Skeletal muscle tissue (tissue), 4 donors: ENCODE data around the gene XAGE5. TPM values are rescaled to one million over a fixed set of nuclear protein-coding genes. Genes with fewer than 3 reads are reported as not detected.
"Not testable (repeated sequence)": the region's sequence is repeated elsewhere in the genome, so short reads cannot be mapped to it uniquely, and the experiment has no call there.

Experiments
- H3K27ac ChIP-seq: one replicate; pipeline ENCODE4 v1.7.0; 2013; ENCODE audit warnings: mild to moderate bottlenecking, low read depth, low read length, inconsistent platforms
- H3K27me3 ChIP-seq, 3 donors: one replicate each; pipeline ENCODE4 v1.7.0; 2013; ENCODE audit warnings: low read length in 3 of 3; ENCODE audit not compliant: control insufficient read depth in 3 of 3, insufficient read depth in 3 of 3
- H3K36me3 ChIP-seq, 3 donors: one replicate each; pipeline ENCODE4 v1.7.0; 2013; ENCODE audit warnings: low read length in 3 of 3; ENCODE audit not compliant: control insufficient read depth in 3 of 3, insufficient read depth in 3 of 3
- H3K4me1 ChIP-seq, 3 donors: one replicate each; pipeline ENCODE4 v1.7.0; 2013; ENCODE audit warnings: low read length in 3 of 3, mild to moderate bottlenecking in 3 of 3; ENCODE audit not compliant: control insufficient read depth in 3 of 3, insufficient read depth in 3 of 3
- H3K4me3 ChIP-seq, 3 donors: one replicate each; pipeline ENCODE4 v1.7.0; 2013; ENCODE audit warnings: low read length in 3 of 3
- H3K9ac ChIP-seq, 3 donors: one replicate each; pipeline ENCODE4 v1.7.0; 2013; ENCODE audit warnings: low read length in 3 of 3, mild to moderate bottlenecking in 3 of 3, moderate library complexity in 2 of 3, low read depth in 1 of 3
- H3K9me3 ChIP-seq, 3 donors: one replicate each; pipeline ENCODE4 v1.7.0; 2013; ENCODE audit warnings: low read length in 3 of 3; ENCODE audit not compliant: control insufficient read depth in 3 of 3
- total RNA-seq: library from RNA; depleted of rRNA; stranded (reverse); fragments of >200 nt; gene quantifications from one replicate; pipeline ENCODE4 v1.2.3, GENCODE V29; 2014
- donor health status: Osteomylitis.

The XAGE5 gene, protein sequence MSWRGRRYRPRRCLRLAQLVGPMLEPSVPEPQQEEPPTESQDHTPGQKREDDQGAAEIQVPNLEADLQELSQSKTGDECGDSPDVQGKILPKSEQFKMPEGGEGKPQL
- total RNA-seq: not detected

DNA sequence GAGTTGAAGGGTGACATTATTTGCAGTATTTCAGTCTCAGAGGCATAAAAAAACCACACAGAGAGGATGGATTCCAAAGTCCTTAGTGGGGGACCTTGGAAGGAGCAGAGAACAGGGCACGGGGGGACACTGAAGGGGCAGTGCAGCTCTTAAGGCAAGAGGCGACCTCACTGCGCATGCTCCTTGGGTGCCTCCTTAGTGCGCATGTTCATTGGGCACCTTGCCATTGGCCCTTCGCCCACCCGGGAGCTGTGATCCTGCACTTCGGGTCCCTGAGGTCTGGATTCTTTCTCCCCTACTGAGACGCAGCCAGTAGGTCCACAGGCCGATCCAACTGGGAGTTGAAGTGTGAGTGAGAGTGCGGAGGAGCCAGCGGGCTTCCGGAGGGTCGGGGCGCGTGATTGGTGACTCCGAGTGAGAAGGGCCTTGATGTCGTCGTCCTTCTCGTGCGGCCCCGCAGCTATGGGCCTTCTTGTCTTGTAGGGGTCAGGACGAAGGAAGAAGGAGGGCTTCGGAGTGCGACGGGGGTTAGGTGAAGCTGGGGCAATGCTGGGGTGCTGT lies at the start of gene XAGE5:
TSS of gene XAGE5 (plus strand) at position 223 of the 561 bp plus-strand sequence. CDS start 1,280 bp downstream, outside the sequence.
- no peaks in the 10 kb centered on the region for H3K36me3 ChIP-seq
- H3K9me3 ChIP-seq: peaks cover 0 to 2% (median 0%) of the 10 kb centered on the region in 3 donors
- H3K27me3 ChIP-seq: no peaks in the 10 kb centered on the region
- H3K27ac ChIP-seq: no peak within 1 kb of the TSS
- no peaks in the 10 kb centered on the region for H3K4me1 ChIP-seq
- no peak within 1 kb of the TSS for H3K4me3 ChIP-seq
- H3K9ac ChIP-seq: no peak within 1 kb of the TSS

DNA sequence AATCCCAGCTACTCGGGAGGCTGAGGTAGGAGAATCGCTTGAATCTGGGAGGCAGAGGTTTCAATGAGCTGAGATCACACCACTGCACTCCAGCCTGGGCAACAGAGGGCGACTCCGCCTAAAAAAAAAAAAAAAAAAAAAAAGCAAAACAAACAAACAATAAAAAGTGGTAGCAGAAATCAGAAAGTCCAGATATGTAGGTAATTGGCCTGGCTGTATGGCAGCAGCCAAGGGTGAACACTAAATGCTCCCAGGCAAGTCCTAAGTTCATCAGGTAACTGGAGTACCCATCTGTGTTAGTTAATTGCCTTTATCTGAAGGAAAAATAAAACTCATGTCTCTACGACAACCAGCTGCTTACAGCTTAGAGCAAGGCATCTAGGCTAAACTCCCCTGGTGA lies 45.1 kb upstream of the XAGE5 start:
- not testable (repeated sequence) for H3K9me3 ChIP-seq, H3K9ac ChIP-seq, H3K27me3 ChIP-seq

DNA sequence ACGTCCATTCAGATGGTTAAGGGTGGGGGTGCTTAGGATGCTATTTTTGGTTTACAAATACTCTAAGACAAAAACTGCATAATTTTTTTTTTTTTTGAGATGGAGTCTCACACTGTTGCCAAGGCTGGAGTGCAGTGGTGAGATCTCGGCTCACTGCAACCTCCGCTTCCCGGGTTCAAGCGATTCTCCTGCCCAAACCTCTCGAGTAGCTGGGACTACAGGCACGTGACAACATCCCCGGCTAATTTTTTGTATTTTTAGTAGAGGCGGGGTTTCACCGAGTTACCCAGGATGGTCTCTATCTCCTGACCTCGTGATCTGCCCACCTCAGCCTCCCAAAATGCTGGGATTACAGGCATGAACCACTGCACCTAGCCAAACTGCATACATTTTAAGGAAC lies 37.6 kb upstream of the XAGE5 start:
- not testable (repeated sequence) for H3K9ac ChIP-seq, H3K27me3 ChIP-seq, H3K9me3 ChIP-seq, H3K4me1 ChIP-seq, H3K4me3 ChIP-seq, H3K27ac ChIP-seq, H3K36me3 ChIP-seq

More for the DNA sequence above, 45.1 kb upstream of the XAGE5 start:
- H3K4me3 ChIP-seq, H3K27ac ChIP-seq, H3K36me3 ChIP-seq, H3K4me1 ChIP-seq: not testable (repeated sequence)

DNA sequence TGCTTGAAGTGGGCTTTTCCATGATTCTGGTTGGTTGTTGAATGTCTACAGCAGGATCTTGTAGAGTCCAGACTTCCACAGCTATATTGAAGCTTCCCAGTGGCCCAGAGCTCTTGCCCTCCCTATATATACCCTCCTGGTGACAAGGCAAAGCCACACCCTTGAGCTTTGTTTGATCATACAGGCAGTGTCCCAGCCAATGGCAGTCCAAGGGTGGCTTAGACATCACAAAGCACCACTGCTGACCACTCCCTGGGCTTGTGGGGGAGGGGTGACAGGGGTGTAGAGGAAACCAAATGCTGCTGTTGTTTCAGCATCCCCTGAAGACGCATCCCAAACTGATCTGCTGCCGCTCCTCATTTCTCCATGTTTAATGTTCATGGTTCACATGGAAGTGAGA lies 13.8 kb upstream of the XAGE5 start, which contains the start of gene SPANXN5:
TSS of gene SPANXN5 (minus strand) at position 101 of the 400 bp plus-strand sequence. CDS start at position 22, 79 bp downstream.
- not testable (repeated sequence) for H3K27me3 ChIP-seq, H3K27ac ChIP-seq, H3K4me3 ChIP-seq, H3K36me3 ChIP-seq, H3K4me1 ChIP-seq, H3K9me3 ChIP-seq, H3K9ac ChIP-seq

DNA sequence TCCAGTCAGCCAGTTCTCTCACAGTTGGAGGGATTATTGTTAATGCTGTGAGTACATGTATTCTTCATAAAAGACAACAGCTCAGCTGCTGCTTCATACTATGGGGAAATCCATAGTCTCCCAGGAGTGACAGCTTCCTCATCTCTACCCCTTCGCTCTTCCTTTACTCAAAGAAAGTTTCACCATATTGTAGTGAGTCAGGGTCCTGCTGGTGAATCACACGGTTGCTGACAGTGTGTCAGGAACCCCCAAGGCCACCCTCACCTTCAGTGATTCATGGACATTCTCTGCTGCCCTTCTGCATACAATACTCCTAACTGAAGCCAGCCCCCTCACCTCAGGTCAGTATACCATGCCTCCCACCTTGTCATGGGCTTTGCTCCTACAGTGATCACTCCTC lies 6.2 kb upstream of the XAGE5 start:
- H3K27me3 ChIP-seq, H3K4me1 ChIP-seq, H3K9me3 ChIP-seq, H3K36me3 ChIP-seq, H3K27ac ChIP-seq, H3K9ac ChIP-seq, H3K4me3 ChIP-seq: not testable (repeated sequence)

DNA sequence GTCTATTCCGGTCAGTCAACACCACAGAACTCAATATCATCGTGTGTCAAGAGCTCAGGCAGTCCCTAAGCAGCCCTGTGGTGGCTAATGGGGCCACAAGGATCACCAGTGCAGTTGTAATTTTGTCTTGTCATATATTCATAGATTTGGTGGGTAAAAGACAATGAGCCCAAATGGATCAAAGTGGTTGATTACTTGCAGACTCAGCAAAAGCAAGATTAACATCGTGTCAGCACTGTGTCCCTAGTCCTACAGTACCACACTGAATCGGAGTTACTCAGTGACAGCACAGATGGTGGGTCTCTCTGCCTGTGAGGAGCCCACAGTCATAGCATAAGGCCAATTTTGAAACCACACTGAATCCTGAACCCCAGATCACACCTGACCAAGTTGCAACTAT lies 8.7 kb downstream of the XAGE5 start:
- Histone ChIP-seq H3K27ac (no peak overlapping the region), H3K9me3 (no peaks in the 10 kb centered on the region), H3K9ac (no peak overlapping the region), H3K36me3 (no peaks in the 10 kb centered on the region), H3K4me3 (no peak overlapping the region), H3K27me3 (peaks cover 0 to 12% (median 0%) of the 10 kb centered on the region in 3 donors), H3K4me1 (no peaks in the 10 kb centered on the region)

DNA sequence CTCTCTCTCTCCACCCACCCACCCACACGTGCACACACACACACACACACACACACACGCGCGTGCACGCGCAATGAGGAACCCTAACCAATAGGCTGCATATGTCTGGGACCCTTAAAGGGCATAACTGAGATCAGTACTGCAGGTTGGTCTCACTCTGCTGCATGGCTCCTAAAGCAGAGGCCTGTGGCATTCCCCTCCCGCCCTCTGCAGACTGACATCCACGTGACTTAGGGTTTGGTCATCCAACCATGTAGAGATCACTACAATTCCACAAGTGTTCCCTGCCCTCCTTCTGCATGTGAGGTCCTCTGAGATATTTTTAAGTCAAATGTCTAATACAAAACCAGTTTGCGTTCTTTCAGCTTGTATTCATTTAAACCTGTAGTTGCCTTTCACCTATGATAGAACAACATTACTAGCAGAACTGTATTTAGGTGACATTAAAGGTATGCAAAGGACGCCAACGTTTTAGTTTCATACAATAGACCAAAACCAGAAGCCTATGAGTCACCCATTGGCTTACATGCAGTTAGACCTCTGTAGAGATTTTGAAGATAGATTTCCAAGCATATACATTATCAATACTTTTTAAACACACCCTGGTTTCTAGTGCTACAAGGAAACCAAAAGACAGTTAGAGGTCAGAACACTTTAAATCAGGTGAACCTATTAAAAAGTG lies 10.1 kb downstream of the XAGE5 start:
- Histone ChIP-seq H3K27me3 (peaks cover 0 to 12% (median 0%) of the 10 kb centered on the region in 3 donors), H3K27ac (no peak overlapping the region), H3K36me3 (no peaks in the 10 kb centered on the region), H3K4me1 (no peaks in the 10 kb centered on the region), H3K9me3 (no peaks in the 10 kb centered on the region), H3K9ac (no peak overlapping the region), H3K4me3 (no peak overlapping the region)

DNA sequence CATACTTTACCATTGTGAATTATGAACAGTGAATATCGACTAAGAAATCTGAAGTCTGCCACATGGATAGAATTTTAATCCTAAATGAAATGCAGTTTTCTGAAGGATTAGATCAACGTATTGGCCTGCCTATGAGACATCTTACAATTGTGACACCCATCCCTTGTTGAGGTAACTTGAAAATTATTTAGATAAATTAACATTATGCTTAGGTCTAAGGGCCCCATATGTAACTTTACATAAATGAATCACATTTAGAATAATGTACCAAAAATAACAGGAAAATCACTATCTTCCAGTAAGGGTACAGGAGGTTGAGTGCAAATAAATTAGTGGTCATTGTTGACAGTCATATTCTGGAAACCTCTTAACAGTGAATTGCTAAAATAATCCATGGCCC lies 13.5 kb downstream of the XAGE5 start:
- Histone ChIP-seq H3K9ac (no peak overlapping the region), H3K27me3 (peaks cover 0 to 9% (median 0%) of the 10 kb centered on the region in 3 donors), H3K27ac (no peak overlapping the region), H3K9me3 (no peaks in the 10 kb centered on the region), H3K36me3 (no peaks in the 10 kb centered on the region), H3K4me3 (no peak overlapping the region), H3K4me1 (no peaks in the 10 kb centered on the region)

DNA sequence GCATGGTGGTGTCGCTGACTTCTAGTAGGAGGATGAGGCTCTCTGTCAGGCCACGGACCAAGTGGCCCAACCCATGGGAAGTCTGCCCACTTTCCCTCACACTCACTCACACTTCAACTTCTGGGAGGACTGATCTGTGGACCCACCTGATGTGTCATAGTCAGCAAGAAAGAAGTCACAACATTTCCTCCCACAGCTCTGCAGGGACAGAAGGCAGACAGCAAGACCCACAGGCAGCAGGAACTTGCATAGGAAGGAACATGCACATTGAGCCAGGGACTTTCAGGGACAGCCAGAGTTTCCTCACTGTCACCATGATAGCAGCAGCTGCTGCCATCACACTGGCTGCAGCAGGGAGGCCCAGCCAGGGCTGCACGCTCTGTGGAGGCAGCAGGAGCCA lies 19.5 kb downstream of the XAGE5 start:
- no peak overlapping the region for H3K4me3 ChIP-seq
- H3K27me3 ChIP-seq: no peaks in the 10 kb centered on the region
- no peaks in the 10 kb centered on the region for H3K36me3 ChIP-seq
- no peaks in the 10 kb centered on the region for H3K9me3 ChIP-seq
- no peak overlapping the region for H3K9ac ChIP-seq
- no peaks in the 10 kb centered on the region for H3K4me1 ChIP-seq
- no peak overlapping the region for H3K27ac ChIP-seq

DNA sequence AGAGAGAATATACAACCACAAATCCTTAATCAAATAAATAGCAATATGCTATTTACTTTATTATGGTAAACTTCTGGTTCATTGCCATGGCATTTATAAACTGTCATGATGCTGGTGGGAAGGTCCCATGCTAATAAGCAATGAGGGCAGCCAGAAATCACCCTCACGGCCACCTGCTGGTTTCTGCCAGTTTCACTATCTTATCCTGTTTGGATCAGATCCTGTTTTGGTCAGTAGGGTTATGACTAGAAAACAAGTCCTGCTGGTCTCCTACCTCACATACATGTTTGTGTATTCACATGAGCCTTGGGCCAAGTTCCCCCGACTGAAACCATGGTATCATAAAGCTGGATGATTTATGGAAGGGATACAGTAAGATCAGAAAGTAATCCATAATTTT lies 28.1 kb downstream of the XAGE5 start:
- no peaks in the 10 kb centered on the region for H3K27me3 ChIP-seq
- no peak overlapping the region for H3K4me3 ChIP-seq
- no peaks in the 10 kb centered on the region for H3K4me1 ChIP-seq
- no peaks in the 10 kb centered on the region for H3K36me3 ChIP-seq
- H3K9ac ChIP-seq: no peak overlapping the region
- no peak overlapping the region for H3K27ac ChIP-seq
- H3K9me3 ChIP-seq: no peaks in the 10 kb centered on the region
